Subcutaneous abdominal adipose tissue (tissue), 5 donors: ENCODE results near the gene UBQLN1.
A peak's percentile ranks its signal among the peaks of the same experiment; 100 is the strongest.
"Not testable (repeated sequence)": the region's sequence is repeated elsewhere in the genome, so short reads cannot be mapped to it uniquely, and the experiment has no call there.

Source experiments
- H3K27ac ChIP-seq: one replicate; pipeline ENCODE4 v1.7.0; 2013; ENCODE audit warnings: low read depth, mild to moderate bottlenecking, inconsistent platforms, low read length, moderate library complexity
- H3K27me3 ChIP-seq, 5 donors: one replicate each; pipeline ENCODE4 v1.7.0; 2013; ENCODE audit warnings: low read length in 5 of 5, inconsistent platforms in 1 of 5; ENCODE audit not compliant: control insufficient read depth in 5 of 5, insufficient read depth in 4 of 5
- H3K36me3 ChIP-seq, 5 donors: one replicate each; pipeline ENCODE4 v1.7.0; 2013; ENCODE audit warnings: low read length in 5 of 5; ENCODE audit not compliant: control insufficient read depth in 5 of 5, insufficient read depth in 5 of 5
- H3K4me1 ChIP-seq, 5 donors: one replicate each; pipeline ENCODE4 v1.7.0; 2013; ENCODE audit warnings: low read length in 5 of 5, mild to moderate bottlenecking in 3 of 5, moderate library complexity in 1 of 5; ENCODE audit not compliant: control insufficient read depth in 5 of 5, insufficient read depth in 5 of 5
- H3K4me3 ChIP-seq, 5 donors: one replicate each; pipeline ENCODE4 v1.7.0; 2013; ENCODE audit warnings: low read length in 5 of 5, low read depth in 1 of 5
- H3K9ac ChIP-seq, 5 donors: one replicate each; pipeline ENCODE4 v1.7.0; 2013; ENCODE audit warnings: low read length in 5 of 5, mild to moderate bottlenecking in 4 of 5, moderate library complexity in 3 of 5
- H3K9me3 ChIP-seq, 5 donors: one replicate each; pipeline ENCODE4 v1.7.0; 2013; ENCODE audit warnings: low read length in 5 of 5; ENCODE audit not compliant: control insufficient read depth in 5 of 5
- donor health status: healthy.
- donor health status: healthy.
- donor health status: healthy.
- donor health status: healthy.
- donor health status: healthy.

The UBQLN1 gene

DNA sequence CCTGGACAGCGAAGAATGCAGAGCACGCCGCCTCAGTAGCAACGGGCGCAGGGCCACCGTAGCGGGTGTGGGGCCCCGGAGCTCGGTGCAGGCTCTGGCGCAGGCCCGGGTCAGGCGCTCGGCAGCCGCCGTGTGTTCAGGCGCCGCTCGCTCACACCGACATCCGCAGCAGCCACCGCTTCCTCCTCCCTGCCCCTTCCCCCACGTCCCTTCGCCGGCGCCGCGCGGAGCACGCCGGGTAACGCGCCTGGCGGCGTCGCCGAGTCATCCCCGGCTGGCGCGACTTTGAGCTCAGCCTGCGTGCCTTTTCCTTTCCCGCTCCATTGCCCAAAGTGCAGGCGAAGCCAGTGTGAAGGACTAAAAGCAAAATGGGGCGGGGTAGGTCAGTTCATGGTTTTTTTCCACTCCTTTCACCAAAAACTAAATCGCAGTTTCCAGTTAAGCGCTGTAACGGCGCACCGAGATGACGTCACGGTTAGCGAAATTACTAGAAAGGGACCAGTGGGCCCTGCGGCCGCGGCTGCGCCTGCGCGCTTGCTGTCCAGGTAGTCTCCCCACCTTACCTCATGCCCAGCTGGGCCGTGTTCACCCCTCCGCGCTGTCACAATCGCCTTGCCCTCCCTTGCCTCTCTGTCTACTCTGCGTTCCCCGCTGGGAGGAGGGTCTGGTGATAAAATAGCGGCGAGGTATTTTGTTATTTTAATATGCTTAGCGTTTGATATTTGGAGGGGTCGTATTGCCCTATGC is at the start of gene UBQLN1:
Gene UBQLN1, minus strand, starts transcription at position 191 of the 747 bp plus-strand sequence. CDS start 279 bp downstream, outside the sequence.
- H3K4me1 ChIP-seq: peaks cover 3 to 32% (median 28%) of the 10 kb centered on the region in 5 donors

DNA sequence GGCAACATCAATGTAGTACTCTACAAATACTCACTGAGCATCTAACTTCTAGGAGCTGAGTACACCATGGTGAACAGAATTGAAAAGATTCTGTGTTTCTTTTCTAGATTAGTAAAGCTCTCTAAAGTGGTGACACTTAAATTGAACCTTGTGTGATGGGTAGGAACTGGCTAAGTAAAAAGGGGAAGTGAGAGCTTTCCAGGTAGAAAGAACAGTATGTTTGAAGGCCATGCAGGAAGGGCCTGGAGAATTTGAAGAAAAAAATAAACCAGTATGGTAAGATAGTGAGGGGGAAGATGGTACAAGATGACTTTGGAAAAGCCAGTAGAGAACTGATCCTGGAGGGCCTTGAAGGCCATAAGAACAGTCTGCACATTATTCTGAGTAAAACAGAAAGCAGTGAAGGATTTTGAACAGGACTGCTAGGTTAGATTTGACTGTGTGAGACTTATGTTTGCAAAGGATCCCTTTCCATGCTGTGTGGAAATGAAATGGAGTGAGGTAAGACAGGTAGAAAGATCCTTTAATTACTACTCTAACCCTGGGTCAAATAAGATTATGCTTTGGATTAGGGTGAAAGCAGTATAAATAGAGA is 46.7 kb upstream of the UBQLN1 start:
- Histone ChIP-seq H3K4me3 (no peak overlapping the region), H3K27me3 (no peaks in the 10 kb centered on the region), H3K4me1 (peaks cover 0 to 4% (median 0%) of the 10 kb centered on the region in 5 donors), H3K9me3 (no peaks in the 10 kb centered on the region), H3K9ac (no peak overlapping the region), H3K36me3 (peaks cover 0 to 10% (median 7%) of the 10 kb centered on the region in 5 donors), H3K27ac (no peak overlapping the region)

More for the DNA sequence above, at the start of gene UBQLN1:
- Histone ChIP-seq H3K4me3 (peak within 1 kb of the TSS; percentile 88 to 94 (median 92)), H3K27me3 (no peaks in the 10 kb centered on the region), H3K27ac (peak within 1 kb of the TSS; percentile 100), H3K9ac (peak within 1 kb of the TSS; percentile 95 to 100 (median 99)), H3K9me3 (no peaks in the 10 kb centered on the region), H3K36me3 (no peaks in the 10 kb centered on the region)

DNA sequence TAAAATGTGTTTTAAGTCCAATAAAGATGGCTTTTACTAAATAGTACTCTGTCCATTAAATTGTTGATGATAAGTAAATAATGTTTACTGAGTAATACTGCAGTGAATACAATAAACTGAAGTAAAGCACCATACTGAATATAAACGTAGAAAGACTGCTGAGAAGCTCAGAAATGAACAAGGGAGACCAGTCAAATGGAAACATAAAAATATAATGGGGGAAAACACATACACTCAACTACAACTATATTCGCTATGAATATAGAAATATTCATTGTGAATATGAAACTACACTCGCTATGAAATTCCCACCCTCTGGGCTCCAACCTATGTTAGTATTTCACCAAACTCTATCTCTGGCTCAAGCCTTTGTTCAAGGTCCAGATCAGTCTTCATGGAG is 41.9 kb upstream of the UBQLN1 start:
- Histone ChIP-seq H3K27ac (no peak overlapping the region), H3K27me3 (no peaks in the 10 kb centered on the region), H3K4me1 (peaks cover 0 to 4% (median 0%) of the 10 kb centered on the region in 5 donors), H3K36me3 (peaks cover 0 to 10% (median 7%) of the 10 kb centered on the region in 5 donors), H3K9ac (no peak overlapping the region), H3K9me3 (no peaks in the 10 kb centered on the region), H3K4me3 (no peak overlapping the region)

DNA sequence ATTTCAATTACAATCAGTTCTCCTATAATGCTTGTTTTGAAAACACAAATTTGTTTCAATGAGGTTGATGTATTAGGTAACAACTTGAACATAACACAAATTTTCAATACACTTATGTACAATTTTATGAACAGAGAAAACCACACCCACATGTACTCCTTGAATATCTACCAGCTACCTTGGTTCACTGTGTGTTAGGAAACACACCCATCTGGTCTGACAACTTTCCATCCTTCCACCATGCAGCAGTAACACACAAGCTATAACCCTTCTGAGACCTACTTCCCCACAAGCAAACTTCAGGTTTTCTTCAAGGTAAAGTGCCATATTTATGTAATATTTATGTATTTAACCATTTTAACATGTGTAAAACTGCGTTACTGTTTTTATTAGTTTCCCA is 36.4 kb upstream of the UBQLN1 start:
- no peaks in the 10 kb centered on the region for H3K9me3 ChIP-seq
- no peak overlapping the region for H3K4me3 ChIP-seq
- no peaks in the 10 kb centered on the region for H3K27me3 ChIP-seq
- H3K27ac ChIP-seq: no peak overlapping the region
- H3K9ac ChIP-seq: no peak overlapping the region
- H3K36me3 ChIP-seq: peaks cover under 1 to 11% (median 8%) of the 10 kb centered on the region in 5 donors
- no peaks in the 10 kb centered on the region for H3K4me1 ChIP-seq

DNA sequence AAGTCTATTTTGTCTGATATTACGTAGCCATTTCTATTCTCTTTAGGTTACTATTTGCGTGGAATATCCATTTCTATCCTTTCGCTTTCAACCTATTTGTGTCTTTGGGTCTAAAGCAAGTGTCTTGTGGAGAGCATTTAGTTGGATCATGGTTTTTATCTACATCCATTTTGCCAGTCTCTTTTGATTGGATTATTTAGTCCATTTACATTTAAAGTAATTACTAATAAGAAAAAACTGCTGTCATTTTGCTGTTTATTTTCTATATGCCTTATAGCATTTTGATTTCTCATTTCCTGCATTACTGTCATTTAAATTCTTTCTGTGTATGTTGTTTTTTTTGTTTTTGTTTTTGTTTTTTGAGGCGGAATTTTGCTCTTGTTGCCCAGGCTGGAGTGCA is 26.0 kb upstream of the UBQLN1 start:
- H3K9ac ChIP-seq: no peak overlapping the region
- no peaks in the 10 kb centered on the region for H3K4me1 ChIP-seq
- no peaks in the 10 kb centered on the region for H3K27me3 ChIP-seq
- H3K9me3 ChIP-seq: peaks cover 0 to 6% (median 0%) of the 10 kb centered on the region in 5 donors
- no peak overlapping the region for H3K4me3 ChIP-seq
- no peak overlapping the region for H3K27ac ChIP-seq
- peaks cover 0 to 4% (median 3%) of the 10 kb centered on the region in 5 donors for H3K36me3 ChIP-seq

DNA sequence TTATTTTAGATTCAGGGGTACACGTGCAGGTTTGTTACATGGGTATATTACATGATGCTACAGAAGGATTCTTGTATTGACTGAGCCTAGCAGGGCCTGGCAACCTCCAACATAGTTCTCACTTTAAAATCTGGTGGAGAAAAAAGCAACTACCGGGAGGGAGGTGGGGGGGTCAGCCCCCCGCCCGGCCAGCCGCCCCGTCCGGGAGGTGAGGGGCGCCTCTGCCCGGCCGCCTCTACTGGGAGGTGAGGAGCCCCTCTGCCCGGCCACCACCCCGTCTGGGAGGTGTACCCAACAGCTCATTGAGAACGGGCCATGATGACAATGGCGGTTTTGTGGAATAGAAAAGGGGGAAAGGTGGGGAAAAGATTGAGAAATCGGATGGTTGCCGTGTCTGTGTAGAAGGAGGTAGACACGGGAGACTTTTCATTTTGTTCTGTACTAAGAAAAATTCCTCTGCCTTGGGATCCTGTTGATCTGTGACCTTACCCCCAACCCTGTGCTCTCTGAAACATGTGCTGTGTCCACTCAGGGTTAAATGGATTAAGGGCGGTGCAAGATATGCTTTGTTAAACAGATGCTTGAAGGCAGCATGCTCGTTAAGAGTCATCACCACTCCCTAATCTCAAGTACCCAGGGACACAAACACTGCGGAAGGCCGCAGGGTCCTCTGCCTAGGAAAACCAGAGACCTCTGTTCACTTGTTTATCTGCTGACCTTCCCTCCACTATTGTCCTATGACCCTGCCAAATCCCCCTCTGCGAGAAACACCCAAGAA is 21.0 kb upstream of the UBQLN1 start:
- H3K4me1 ChIP-seq, H3K36me3 ChIP-seq, H3K27me3 ChIP-seq, H3K9me3 ChIP-seq, H3K9ac ChIP-seq, H3K27ac ChIP-seq, H3K4me3 ChIP-seq: not testable (repeated sequence)

DNA sequence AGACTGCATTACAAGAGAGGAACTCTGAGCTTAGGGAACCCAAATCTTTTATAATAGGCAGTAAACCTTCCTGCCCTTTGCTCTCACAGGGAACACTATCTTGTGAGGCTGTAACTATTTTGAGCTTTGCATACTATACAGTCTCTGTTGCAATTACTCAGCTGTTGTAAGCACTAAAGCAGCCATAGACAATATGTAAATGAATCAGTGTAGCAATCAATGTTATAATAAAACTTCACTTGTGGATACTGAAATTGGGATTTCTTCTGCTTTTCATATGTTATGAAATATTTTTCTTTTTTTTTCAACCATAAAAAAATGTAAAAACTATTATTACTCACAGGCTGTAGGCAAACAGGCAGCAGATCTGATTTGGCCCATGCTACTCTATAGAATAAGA is 16.7 kb upstream of the UBQLN1 start:
- Histone ChIP-seq H3K36me3 (no peaks in the 10 kb centered on the region), H3K9me3 (peaks cover 0 to 9% (median 4%) of the 10 kb centered on the region in 5 donors), H3K4me1 (peaks cover 0 to 4% (median 0%) of the 10 kb centered on the region in 5 donors), H3K9ac (no peak overlapping the region), H3K27me3 (no peaks in the 10 kb centered on the region), H3K4me3 (no peak overlapping the region), H3K27ac (no peak overlapping the region)

DNA sequence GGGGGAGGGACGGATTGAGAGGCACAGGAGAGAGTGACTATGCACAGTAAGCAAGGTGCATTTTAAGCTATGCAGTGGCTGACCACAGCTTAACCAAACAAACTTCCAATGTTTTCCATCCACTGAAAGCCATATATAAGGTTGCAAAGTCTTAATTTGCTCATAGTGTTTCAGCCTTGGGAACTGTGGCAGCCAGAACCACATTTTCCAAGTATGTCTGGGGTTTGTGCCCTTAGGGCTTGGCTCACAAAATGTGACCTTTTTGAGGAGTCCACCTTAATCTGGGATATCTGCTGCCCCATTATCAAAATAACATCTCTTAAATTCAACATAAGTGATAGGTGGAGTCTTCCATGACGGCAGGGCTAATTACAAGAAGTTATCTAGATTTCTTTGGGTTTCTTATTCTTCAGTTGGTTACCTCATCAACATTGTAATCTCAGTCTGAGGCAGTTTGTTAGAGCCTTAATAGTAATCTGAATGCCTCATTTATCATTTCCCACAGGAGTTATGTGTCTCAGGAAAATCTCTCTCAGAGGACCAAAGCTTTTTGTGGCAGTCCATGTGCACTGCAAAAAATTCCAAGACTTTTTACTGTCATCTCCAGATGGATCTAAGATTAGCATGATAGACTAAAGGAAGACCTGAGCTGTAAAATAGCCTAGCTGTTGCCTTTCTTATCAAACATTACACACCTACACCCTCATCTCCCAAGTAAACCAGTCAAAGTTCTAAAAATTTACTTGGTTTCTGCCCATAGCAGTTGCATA is 15.2 kb upstream of the UBQLN1 start:
- Histone ChIP-seq H3K27ac (no peak overlapping the region), H3K9me3 (peaks cover 0 to 9% (median 4%) of the 10 kb centered on the region in 5 donors), H3K4me3 (no peak overlapping the region), H3K9ac (no peak overlapping the region), H3K36me3 (no peaks in the 10 kb centered on the region), H3K27me3 (no peaks in the 10 kb centered on the region), H3K4me1 (peaks cover 0 to 4% (median 0%) of the 10 kb centered on the region in 5 donors)

DNA sequence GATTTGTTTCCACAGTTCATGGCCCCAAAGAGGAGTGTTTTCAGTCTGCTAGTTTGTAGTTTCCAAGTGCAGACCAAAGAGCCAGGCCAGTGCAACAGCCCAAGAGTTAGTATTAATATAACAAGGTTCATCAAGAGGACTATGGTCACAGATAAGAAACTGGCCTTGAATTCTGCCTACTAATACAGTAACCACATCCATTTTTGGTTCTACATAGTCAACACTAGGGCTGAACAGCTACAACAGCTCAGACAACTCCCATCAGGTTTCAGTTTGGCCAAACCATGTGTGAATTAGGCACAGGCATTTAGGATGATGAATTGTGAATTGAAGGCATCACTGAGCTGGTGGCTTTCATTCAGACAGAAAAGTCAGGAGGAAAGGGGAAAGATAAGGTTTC is 13.8 kb upstream of the UBQLN1 start:
- Histone ChIP-seq H3K9me3 (peaks cover 0 to 10% (median 6%) of the 10 kb centered on the region in 5 donors), H3K27ac (no peak overlapping the region), H3K4me1 (peaks cover 0 to 4% (median 0%) of the 10 kb centered on the region in 5 donors), H3K27me3 (no peaks in the 10 kb centered on the region), H3K9ac (no peak overlapping the region), H3K4me3 (no peak overlapping the region), H3K36me3 (no peaks in the 10 kb centered on the region)
